Mesendoderm (in vitro differentiated cells): ENCODE measurements around the gene LRRC42.

Experiments
- DNase-seq: peaks from one replicate; pipeline ENCODE4 v3.0.0; 2013
- H2AK5ac ChIP-seq: 2 replicates; pipeline ENCODE4 v1.6.1; 2013; ENCODE audit warnings: low read length, inconsistent platforms
- H2BK120ac ChIP-seq: 2 replicates; pipeline ENCODE4 v1.6.1; 2013; ENCODE audit warnings: low read depth, mild to moderate bottlenecking, low read length, moderate library complexity, mixed read lengths
- H2BK15ac ChIP-seq: replicated peaks from 2 replicates; pipeline ENCODE4 v1.6.1; 2013; ENCODE audit warnings: low read depth, mild to moderate bottlenecking, moderate library complexity
- H2BK5ac ChIP-seq: 2 replicates; pipeline ENCODE4 v1.6.1; 2013; ENCODE audit warnings: low read length, inconsistent platforms
- H3K18ac ChIP-seq: 2 replicates; pipeline ENCODE4 v1.6.1; 2013; ENCODE audit warnings: mild to moderate bottlenecking, low read length, mixed read lengths
- H3K23ac ChIP-seq: one replicate; pipeline ENCODE4 v1.6.1; 2013; ENCODE audit warnings: low read length
- H3K27ac ChIP-seq: 2 replicates; pipeline ENCODE4 v1.5.1; 2013; ENCODE audit warnings: low read depth, mild to moderate bottlenecking, inconsistent platforms, low read length, moderate library complexity
- H3K27me3 ChIP-seq: 2 replicates; pipeline ENCODE4 v1.6.1; 2013; ENCODE audit warnings: low read length, control low read depth, mild to moderate bottlenecking, inconsistent platforms; ENCODE audit not compliant: insufficient read depth, poor library complexity
- H3K36me3 ChIP-seq: 2 replicates; pipeline ENCODE4 v1.6.1; 2013; ENCODE audit warnings: low read length, inconsistent platforms; ENCODE audit not compliant: control insufficient read depth, insufficient read depth
- H3K4ac ChIP-seq: one replicate; pipeline ENCODE4 v1.6.1; 2013; ENCODE audit warnings: low read depth, mild to moderate bottlenecking, low read length, moderate library complexity
- H3K4me1 ChIP-seq: 2 replicates; pipeline ENCODE4 v1.6.1; 2013; ENCODE audit warnings: low read depth, low read length, inconsistent platforms; ENCODE audit not compliant: control insufficient read depth
- H3K4me2 ChIP-seq: 2 replicates; pipeline ENCODE4 v1.6.1; 2013; ENCODE audit warnings: low read length
- H3K4me3 ChIP-seq: 2 replicates; pipeline ENCODE4 v1.5.1; 2013; ENCODE audit warnings: mild to moderate bottlenecking, low read length
- H3K56ac ChIP-seq: one replicate; pipeline ENCODE4 v1.6.1; 2013; ENCODE audit warnings: low read length
- H3K79me1 ChIP-seq: 2 replicates; pipeline ENCODE4 v1.6.1; 2013; ENCODE audit warnings: low read length, inconsistent platforms
- H3K79me2 ChIP-seq: 2 replicates; pipeline ENCODE4 v1.6.1; 2013; ENCODE audit warnings: mild to moderate bottlenecking, low read length; ENCODE audit not compliant: control insufficient read depth, insufficient read depth
- H3K9ac ChIP-seq: 2 replicates; pipeline ENCODE4 v1.6.1; 2013; ENCODE audit warnings: low read length, inconsistent platforms
- H4K5ac ChIP-seq: one replicate; pipeline ENCODE4 v1.6.1; 2013; ENCODE audit warnings: low read length
- H4K8ac ChIP-seq: one replicate; pipeline ENCODE4 v1.6.1; 2013; ENCODE audit warnings: low read depth, mild to moderate bottlenecking, control low read depth, low read length, moderate library complexity
- WGBS: extraction: QIAGEN DNeasy Blood & Tissue Kit; methylation state at CpG from one replicate; pipeline ENCODE4 v1.1.7; 2013; ENCODE audit warnings: low lambda C conversion rate, missing lambda C conversion rate; ENCODE audit not compliant: insufficient coverage; ENCODE audit errors: extremely low coverage; 5-methylcytosine and 5-hydroxymethylcytosine counted together

LRRC42 gene

DNA sequence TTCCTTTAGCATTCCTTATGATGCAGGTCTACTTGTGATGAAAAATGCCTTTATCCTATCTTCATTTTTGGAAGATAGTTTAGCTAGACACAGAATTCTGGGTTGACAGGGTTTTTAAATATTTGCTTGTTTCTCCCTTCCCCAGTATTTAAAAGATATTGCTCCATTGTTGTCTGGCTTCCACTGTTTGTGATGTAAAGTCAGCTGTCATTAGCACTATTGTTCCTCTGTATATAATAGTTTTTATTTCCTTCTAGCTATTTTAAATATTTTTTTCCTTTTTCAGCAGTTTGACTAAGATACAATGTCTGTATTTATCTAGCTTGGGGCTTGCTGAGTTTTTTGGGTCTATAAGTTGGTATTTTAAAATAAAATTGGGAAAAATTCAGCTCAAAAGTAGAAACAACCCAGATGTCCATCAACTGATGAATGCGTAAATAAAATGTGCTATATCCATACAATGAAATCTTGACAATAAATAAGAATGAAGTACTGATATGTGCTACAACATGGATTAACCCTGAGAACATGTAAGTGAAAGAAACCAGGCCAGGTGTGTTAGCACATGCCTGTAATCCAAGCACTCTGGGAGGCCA lies 11.9 kb upstream of the LRRC42 start:
- H2BK15ac ChIP-seq = no peak overlapping the region
- no CpG with 5 or more reads among the region's 1 CpG for WGBS
- H2BK5ac ChIP-seq = no peak overlapping the region
- H3K18ac ChIP-seq = no peak overlapping the region
- H3K23ac ChIP-seq = no peak overlapping the region
- no peak overlapping the region for H3K4me2 ChIP-seq
- no peaks in the 10 kb centered on the region for H3K36me3 ChIP-seq
- no peak overlapping the region for H2AK5ac ChIP-seq
- H3K4me1 ChIP-seq = no peaks in the 10 kb centered on the region
- no peak overlapping the region for H3K4ac ChIP-seq
- H3K27me3 ChIP-seq = no peaks in the 10 kb centered on the region
- no peak overlapping the region for H3K27ac ChIP-seq
- no peak overlapping the region for H3K4me3 ChIP-seq
- no peak overlapping the region for H4K5ac ChIP-seq
- H2BK120ac ChIP-seq = no peak overlapping the region
- H3K56ac ChIP-seq = no peak overlapping the region
- no peak overlapping the region for H4K8ac ChIP-seq
- H3K79me2 ChIP-seq = no peaks in the 10 kb centered on the region
- no peaks in the 10 kb centered on the region for H3K79me1 ChIP-seq
- H3K9ac ChIP-seq = no peak overlapping the region
- no peak for DNase-seq

DNA sequence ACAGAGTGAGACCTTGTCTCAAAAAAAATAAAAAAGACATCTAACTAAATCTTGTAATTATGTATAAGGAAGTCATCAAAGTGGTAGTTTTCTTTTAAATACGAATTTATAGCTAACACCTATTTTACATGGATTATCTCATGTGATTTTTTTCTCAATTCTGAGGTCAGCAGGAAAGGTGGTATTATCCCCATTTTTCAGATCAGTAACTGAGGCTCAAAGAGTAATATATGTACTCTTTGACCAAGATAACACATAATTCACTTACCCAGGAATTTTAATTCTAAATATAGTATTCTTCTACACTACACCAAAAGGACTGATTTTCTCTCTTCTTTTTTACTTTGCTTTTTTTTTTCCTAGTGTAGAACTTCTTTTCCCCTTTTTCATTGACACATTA lies 9.7 kb upstream of the LRRC42 start:
- Histone ChIP-seq H3K18ac (no peak overlapping the region), H2AK5ac (no peak overlapping the region), H3K4me3 (no peak overlapping the region), H3K36me3 (no peaks in the 10 kb centered on the region), H3K4me2 (no peak overlapping the region), H2BK5ac (no peak overlapping the region), H3K27ac (no peak overlapping the region), H3K56ac (no peak overlapping the region), H2BK120ac (no peak overlapping the region), H3K4me1 (no peaks in the 10 kb centered on the region), H3K27me3 (no peaks in the 10 kb centered on the region), H2BK15ac (no peak overlapping the region), H4K5ac (no peak overlapping the region), H3K23ac (no peak overlapping the region), H4K8ac (no peak overlapping the region), H3K79me2 (no peaks in the 10 kb centered on the region), H3K4ac (no peak overlapping the region), H3K79me1 (no peaks in the 10 kb centered on the region), H3K9ac (no peak overlapping the region)
- no CpG with 5 or more reads among the region's 1 CpG for WGBS
- DNase-seq = no peak

DNA sequence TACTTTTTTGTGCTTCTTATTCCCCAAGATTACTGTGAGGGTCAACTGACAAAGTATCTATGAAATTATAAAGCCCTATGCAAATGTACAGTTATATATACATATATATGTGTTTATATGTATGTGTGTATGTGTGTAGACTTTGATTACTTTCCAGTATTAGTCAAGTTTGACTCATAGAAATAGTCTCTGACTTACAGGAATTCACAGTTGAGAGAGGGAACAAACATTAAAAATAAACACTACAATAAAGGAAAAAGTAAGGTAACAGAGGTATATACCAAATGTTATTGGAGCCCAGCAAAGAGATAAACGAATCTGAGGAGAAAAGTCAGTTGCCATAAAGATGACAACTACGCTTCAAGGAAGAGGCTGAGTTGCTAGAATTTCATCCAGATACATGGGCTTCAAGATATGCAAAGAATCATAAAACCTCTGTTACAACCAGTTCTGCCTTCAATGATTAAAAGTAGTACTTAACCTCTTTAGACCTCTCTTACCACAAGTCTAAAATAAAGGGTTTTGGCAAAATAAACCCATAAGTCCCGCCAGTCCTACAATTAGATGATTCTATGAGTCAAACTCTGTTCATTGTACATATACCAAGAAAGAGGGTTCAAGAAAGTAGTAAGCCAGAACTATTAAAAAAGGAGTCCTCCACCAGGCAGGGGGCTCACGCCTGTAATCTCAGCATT lies 7.9 kb upstream of the LRRC42 start:
- Histone ChIP-seq H2BK15ac (no peak overlapping the region), H2AK5ac (no peak overlapping the region), H4K5ac (no peak overlapping the region), H3K36me3 (no peaks in the 10 kb centered on the region), H3K18ac (no peak overlapping the region), H4K8ac (no peak overlapping the region), H3K4me3 (no peak overlapping the region), H3K27ac (no peak overlapping the region), H3K56ac (no peak overlapping the region), H3K79me2 (no peaks in the 10 kb centered on the region), H3K79me1 (no peaks in the 10 kb centered on the region), H3K4me1 (peaks cover 5% of the 10 kb centered on the region), H3K4me2 (no peak overlapping the region), H3K9ac (no peak overlapping the region), H2BK120ac (no peak overlapping the region), H3K4ac (no peak overlapping the region), H3K23ac (no peak overlapping the region), H3K27me3 (no peaks in the 10 kb centered on the region), H2BK5ac (no peak overlapping the region)
- no peak for DNase-seq
- WGBS = no CpG with 5 or more reads among the region's 4 CpGs

DNA sequence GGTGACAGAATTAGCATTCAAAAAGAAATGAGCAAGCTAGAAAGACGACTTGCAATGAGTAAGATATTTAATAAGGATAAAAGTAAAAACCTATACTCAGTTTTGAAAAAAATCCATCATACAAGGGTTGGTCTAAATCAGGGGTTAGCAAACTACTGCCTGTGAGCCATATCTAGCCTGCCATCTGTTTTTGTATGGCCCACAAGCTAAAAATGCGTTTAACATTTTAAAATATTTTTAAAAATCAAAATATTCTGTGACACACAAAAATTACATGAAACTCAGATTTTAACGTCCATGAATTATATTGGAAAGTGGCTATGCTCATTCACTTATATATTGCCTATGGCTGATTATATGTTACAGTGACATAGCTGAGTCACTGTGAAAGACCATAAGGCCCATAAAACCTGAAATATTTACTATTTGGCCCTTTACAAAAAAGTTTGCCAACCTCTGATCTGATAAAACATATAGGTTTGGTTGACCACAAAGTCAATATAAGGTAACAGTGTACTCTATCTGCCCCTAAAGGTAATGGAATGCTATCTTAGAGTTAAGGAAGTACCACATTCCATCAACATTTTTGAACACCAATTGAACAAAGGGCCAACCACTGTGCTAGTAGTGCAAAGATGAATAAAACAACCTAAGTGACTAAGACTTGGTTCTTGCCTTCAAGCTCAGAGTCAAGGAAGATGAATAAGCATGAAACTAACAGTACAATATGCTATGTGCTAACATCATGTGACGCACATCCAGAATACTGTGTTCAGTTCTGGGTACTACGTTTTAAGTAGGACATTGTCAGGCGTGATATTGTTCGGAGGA lies 3.8 kb upstream of the LRRC42 start:
- Histone ChIP-seq H3K9ac (no peak overlapping the region), H2BK5ac (no peak overlapping the region), H3K27ac (no peak overlapping the region), H4K8ac (no peak overlapping the region), H3K56ac (no peak overlapping the region), H3K4me3 (no peak overlapping the region), H2BK120ac (no peak overlapping the region), H3K27me3 (no peaks in the 10 kb centered on the region), H2AK5ac (no peak overlapping the region), H3K18ac (no peak overlapping the region), H3K4ac (no peak overlapping the region), H3K23ac (no peak overlapping the region), H3K79me1 (peaks cover 4% of the 10 kb centered on the region), H3K4me1 (peaks cover 7% of the 10 kb centered on the region), H3K4me2 (no peak overlapping the region), H3K36me3 (no peaks in the 10 kb centered on the region), H2BK15ac (no peak overlapping the region), H4K5ac (no peak overlapping the region), H3K79me2 (peaks cover 8% of the 10 kb centered on the region)
- WGBS = no CpG with 5 or more reads among the region's 7 CpGs
- peak; percentile 21 for DNase-seq

DNA sequence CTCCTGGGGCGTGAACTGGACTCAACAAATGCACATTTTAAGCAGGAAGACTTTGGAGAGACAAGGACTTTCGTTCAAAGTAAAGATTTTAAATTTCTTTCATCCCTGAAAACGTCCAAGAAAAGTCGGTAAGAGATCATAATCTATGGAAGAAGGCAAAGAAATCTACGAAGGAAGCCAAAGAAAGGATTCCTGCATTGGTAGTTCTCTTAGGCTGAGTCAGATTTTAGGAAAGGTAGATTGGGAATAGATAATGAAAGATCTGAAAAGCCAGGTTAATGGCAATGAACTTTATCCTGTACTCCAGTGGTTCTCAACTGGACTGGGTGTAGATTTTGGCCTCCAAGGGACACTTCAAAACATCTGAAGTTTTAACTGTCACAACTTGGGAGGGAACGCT lies 3.1 kb upstream of the LRRC42 start:
- Histone ChIP-seq H3K56ac (no peak overlapping the region), H3K18ac (no peak overlapping the region), H3K27me3 (no peaks in the 10 kb centered on the region), H2AK5ac (no peak overlapping the region), H2BK120ac (no peak overlapping the region), H3K4me1 (peaks cover 7% of the 10 kb centered on the region), H3K4ac (no peak overlapping the region), H4K8ac (no peak overlapping the region), H3K4me2 (no peak overlapping the region), H3K27ac (no peak overlapping the region), H3K23ac (no peak overlapping the region), H3K36me3 (no peaks in the 10 kb centered on the region), H3K4me3 (no peak overlapping the region), H4K5ac (no peak overlapping the region), H3K9ac (no peak overlapping the region), H3K79me1 (peaks cover 8% of the 10 kb centered on the region), H2BK5ac (no peak overlapping the region), H2BK15ac (no peak overlapping the region), H3K79me2 (peaks cover 13% of the 10 kb centered on the region)
- DNase-seq = no peak
- no CpG with 5 or more reads among the region's 6 CpGs for WGBS
